HG03565 (cell line): ENCODE results near the gene GPX3.

Source experiments
- ATAC-seq: cut with Tn5 transposase; IDR thresholded peaks from one replicate; pipeline ENCODE4 v1.9.1; 2021; ENCODE audit warnings: mild to moderate bottlenecking, moderate library complexity; ENCODE audit not compliant: unreplicated experiment

Gene GPX3

GRCh38 chr5:151075698-151076331, 55.4 kb downstream of the GPX3 start:
- no peak for ATAC-seq

GRCh38 chr5:151076616-151077015, 56.2 kb downstream of the GPX3 start:
- ATAC-seq: no peak

GRCh38 chr5:151077419-151077818, 57.0 kb downstream of the GPX3 start:
- ATAC-seq: no peak

GRCh38 chr5:151077967-151078366, 57.6 kb downstream of the GPX3 start:
- no peak for ATAC-seq
